Fibroblast of the aortic adventitia (primary cell): Measurements from ENCODE around the gene ADGRD1. TPM values are rescaled to one million over a fixed set of nuclear protein-coding genes. Genes with fewer than 3 reads are reported as not detected.

Experiments used
- DNase-seq: peaks from one replicate; pipeline ENCODE4 v3.0.0-alpha.2; 2010; ENCODE audit warnings: low read depth
- H3K4me3 ChIP-seq: 2 replicates; pipeline ENCODE4 v1.5.1; 2011; ENCODE audit warnings: low read depth, mild to moderate bottlenecking, control low read depth, low read length, moderate library complexity
- CTCF ChIP-seq: IDR thresholded peaks from 2 replicates; pipeline ENCODE4 v1.5.1; 2011; ENCODE audit warnings: mild to moderate bottlenecking, low read length, control low read depth, inconsistent platforms; ENCODE audit not compliant: insufficient read depth
- total RNA-seq: library from RNA; depleted of rRNA; stranded (reverse); fragments of >200 nt; gene quantifications from 2 replicates; pipeline ENCODE4 v1.2.3, GENCODE V29; 2012; ENCODE audit warnings: low replicate concordance

The ADGRD1 gene
- total RNA-seq, 1 donor, result 1.2 TPM

GRCh38 chr12:131157743-131158142 is 204.0 kb downstream of the ADGRD1 start:
- TF ChIP-seq CTCF, result no peak
- no peak for DNase-seq
- no peak overlapping the region for H3K4me3 ChIP-seq

GRCh38 chr12:131159660-131160059 is 206.0 kb downstream of the ADGRD1 start:
- TF ChIP-seq CTCF, result no peak
- no peak for DNase-seq

GRCh38 chr12:131162113-131162512 is 208.4 kb downstream of the ADGRD1 start:
- DNase-seq, result no peak
- no peak overlapping the region for H3K4me3 ChIP-seq
- TF ChIP-seq CTCF, result no peak

More at GRCh38 chr12:131159660-131160059, 206.0 kb downstream of the ADGRD1 start:
- no peak overlapping the region for H3K4me3 ChIP-seq

GRCh38 chr12:131163189-131163738 is 209.6 kb downstream of the ADGRD1 start:
- H3K4me3 ChIP-seq, result no peak overlapping the region
- no peak for TF ChIP-seq CTCF
- no peak for DNase-seq

- no peak for DNase-seq
- H3K4me3 ChIP-seq, result no peak overlapping the region
- TF ChIP-seq CTCF, result no peak
Observed at GRCh38 chr12:131164096-131164872, 210.6 kb downstream of the ADGRD1 start.

- no peak for DNase-seq
- no peak overlapping the region for H3K4me3 ChIP-seq
- TF ChIP-seq CTCF, result no peak
Observed at GRCh38 chr12:131166717-131167116, 213.0 kb downstream of the ADGRD1 start.
